Stimulated activated CD8-positive, alpha-beta memory T cell treated with anti-CD3 and anti-CD28 coated beads, Interleukin-2, amount 100 ng/mL, for 48 hours (primary cell): Measurements from ENCODE around the gene SHMT2.

Experiments
- DNase-seq, 2 donors: peaks; one replicate each; pipeline ENCODE4 v3.0.0-alpha.2; 2020; ENCODE audit warnings: low read depth in 2 of 2

Gene SHMT2

GRCh38 chr12:57226588-57227314, 2.8 kb upstream of the SHMT2 start:
- DNase-seq = no peak

- DNase-seq = no peak
Observed at GRCh38 chr12:57227315-57228115, 2.0 kb upstream of the SHMT2 start.

- DNase-seq = no peak
Observed at GRCh38 chr12:57229046-57229633, 371 bp upstream of the SHMT2 start.

- no peak for DNase-seq
Observed at GRCh38 chr12:57230381-57231155, 1.1 kb downstream of the SHMT2 start.

GRCh38 chr12:57231276-57232021, 1.9 kb downstream of the SHMT2 start:
- no peak for DNase-seq

GRCh38 chr12:57232156-57232756, 2.7 kb downstream of the SHMT2 start:
- no peak for DNase-seq

- no peak for DNase-seq
Observed at GRCh38 chr12:57233357-57234232, 4.1 kb downstream of the SHMT2 start.

- DNase-seq = no peak
Observed at GRCh38 chr12:57234233-57234570, 4.7 kb downstream of the SHMT2 start.

GRCh38 chr12:57234571-57235016, 5.1 kb downstream of the SHMT2 start:
- no peak for DNase-seq

- no peak for DNase-seq
Observed at GRCh38 chr12:57235017-57235727, 5.7 kb downstream of the SHMT2 start.

GRCh38 chr12:57235728-57236131, 6.2 kb downstream of the SHMT2 start:
- DNase-seq = no peak

- DNase-seq = no peak
Observed at GRCh38 chr12:57236201-57236924, 6.9 kb downstream of the SHMT2 start.

GRCh38 chr12:57236925-57237595, 7.5 kb downstream of the SHMT2 start:
- DNase-seq = no peak

- DNase-seq = no peak
Observed at GRCh38 chr12:57237596-57237931, 8.1 kb downstream of the SHMT2 start.

- no peak for DNase-seq
Observed at GRCh38 chr12:57237932-57238853, 8.7 kb downstream of the SHMT2 start.

GRCh38 chr12:57238854-57239554, 9.5 kb downstream of the SHMT2 start:
- peak; percentile 81 to 88 for DNase-seq
